ENCODE data around the gene MTSS2.

Gene MTSS2, protein sequence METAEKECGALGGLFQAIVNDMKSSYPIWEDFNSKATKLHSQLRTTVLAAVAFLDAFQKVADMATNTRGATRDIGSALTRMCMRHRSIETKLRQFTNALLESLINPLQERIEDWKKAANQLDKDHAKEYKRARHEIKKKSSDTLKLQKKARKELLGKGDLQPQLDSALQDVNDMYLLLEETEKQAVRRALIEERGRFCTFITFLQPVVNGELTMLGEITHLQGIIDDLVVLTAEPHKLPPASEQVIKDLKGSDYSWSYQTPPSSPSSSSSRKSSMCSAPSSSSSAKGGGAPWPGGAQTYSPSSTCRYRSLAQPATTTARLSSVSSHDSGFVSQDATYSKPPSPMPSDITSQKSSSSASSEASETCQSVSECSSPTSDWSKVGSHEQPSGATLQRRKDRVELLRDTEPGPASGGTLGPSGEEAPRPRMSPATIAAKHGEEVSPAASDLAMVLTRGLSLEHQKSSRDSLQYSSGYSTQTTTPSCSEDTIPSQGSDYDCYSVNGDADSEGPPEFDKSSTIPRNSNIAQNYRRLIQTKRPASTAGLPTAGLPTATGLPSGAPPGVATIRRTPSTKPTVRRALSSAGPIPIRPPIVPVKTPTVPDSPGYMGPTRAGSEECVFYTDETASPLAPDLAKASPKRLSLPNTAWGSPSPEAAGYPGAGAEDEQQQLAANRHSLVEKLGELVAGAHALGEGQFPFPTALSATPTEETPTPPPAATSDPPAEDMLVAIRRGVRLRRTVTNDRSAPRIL

DNA sequence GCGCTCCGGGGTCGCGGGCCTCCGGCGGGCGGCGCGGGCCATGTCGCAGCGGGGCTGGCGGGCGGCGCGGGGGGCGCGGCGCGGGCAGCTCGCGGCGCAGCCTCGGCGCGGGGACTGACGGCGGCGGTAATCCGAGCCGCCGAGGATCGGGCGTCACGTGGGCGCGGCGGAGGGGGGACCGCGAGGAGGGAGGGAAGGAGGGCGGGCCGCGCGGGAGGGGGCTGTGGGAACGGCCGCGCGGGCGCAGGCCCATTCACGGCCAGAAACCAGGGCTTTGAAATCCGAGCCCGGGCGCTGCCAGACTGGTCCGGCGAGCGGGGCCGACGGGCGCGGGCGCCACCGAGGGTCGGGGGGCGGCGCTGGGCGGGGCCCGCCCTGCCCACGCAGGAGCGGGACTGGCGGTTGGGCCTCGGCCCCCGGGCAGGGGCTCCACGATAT is at the start of gene MTSS2:
MTSS2 (minus strand) TSS at position 116 of the 438 bp plus-strand sequence. CDS start 262 bp downstream, outside the sequence.
- peak; percentile 27 for DNase-seq

DNA sequence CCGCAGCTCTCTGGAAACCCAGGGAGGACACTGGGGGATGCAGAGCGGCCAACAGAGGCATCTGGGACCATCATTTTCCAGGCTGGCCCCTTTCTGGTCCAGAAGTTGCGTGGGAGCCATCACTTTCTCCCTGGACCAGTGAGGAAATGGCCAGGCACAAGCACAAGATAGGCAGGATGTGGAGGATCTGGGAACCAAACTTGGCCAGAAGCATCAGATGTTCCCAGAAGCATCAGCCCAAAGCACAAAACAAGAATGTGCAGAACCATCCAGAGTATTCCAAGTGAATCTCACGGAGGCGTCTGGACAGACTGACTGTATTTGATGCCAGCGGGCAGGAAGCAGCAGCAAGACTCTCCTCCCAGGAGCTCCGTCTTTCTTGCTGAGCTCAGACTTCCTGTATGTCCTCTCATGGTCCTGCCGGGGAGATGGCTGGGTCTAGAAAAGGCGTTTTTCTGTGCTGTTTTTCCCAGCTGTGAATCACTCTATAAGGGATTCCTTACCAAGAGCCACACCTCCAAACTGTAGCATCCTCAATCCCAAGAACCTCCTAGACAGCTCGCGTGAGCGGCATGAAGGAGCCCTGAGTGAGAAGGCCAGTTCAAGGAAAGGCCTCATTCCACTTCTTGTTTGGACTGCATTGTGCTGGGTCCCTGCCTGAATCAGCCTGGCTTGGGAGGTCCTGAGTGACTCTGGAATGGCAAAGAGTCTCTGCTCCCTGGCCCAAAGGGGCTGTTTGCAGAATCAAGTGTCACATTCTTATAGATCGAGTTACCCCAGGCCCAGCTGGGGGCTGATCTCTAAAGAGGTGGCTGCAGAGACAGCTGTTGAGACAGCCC is 49.5 kb upstream of the MTSS2 start:
- DNase-seq = no peak

GRCh38 chr16:70734522-70735095 is 48.8 kb upstream of the MTSS2 start:
- DNase-seq = no peak

GRCh38 chr16:70730944-70731343 is 45.1 kb upstream of the MTSS2 start:
- peak; percentile 60 for DNase-seq

GRCh38 chr16:70730031-70730430 is 44.2 kb upstream of the MTSS2 start:
- DNase-seq = peak; percentile 54

DNA sequence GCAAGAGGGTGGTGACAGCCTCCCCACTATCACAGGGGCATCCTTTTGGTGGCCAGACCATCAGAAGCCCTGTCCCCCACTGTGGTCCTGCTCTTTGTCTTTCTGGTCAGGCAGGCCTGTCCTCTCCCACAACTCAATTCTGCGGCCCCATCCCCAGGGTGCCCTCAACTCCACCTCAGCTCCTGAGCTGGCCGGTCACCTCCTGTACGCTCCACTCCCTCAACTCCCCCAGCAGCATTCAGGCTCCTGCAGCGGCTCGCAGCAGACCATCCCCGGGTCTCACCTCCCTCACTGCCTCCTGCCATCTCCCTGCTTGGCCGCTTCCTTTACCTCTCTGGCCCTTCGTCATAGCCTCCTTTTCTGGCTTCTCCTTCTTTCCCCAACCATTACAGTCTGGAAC is 43.4 kb upstream of the MTSS2 start:
- DNase-seq = no peak

GRCh38 chr16:70728150-70728549 is 42.3 kb upstream of the MTSS2 start:
- DNase-seq = no peak

DNA sequence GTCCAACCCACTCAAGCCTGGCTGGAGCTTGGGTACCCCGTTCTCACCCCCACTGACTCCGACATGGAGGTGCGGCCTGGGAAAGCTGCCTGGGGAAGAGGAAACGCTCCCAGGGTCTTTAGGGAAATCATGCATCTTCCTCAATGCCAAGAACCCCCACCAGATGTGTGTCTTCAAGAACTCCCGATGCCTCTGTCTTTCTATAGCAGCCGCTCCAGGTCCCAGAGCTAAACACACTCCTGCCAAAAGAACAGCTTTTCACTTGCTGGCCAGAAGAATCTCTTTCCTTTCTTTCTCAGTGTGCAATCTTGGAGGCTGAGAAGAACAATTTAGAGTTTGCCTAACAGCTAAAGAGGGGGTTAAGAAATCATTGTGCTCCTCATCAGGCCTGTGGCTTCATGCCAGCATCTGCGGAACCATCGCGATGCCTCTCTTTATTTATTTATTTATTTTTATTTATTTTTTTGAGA is 41.1 kb upstream of the MTSS2 start:
- no peak for DNase-seq

- no peak for DNase-seq
Measured at GRCh38 chr16:70725912-70726828, 40.3 kb upstream of the MTSS2 start.

DNA sequence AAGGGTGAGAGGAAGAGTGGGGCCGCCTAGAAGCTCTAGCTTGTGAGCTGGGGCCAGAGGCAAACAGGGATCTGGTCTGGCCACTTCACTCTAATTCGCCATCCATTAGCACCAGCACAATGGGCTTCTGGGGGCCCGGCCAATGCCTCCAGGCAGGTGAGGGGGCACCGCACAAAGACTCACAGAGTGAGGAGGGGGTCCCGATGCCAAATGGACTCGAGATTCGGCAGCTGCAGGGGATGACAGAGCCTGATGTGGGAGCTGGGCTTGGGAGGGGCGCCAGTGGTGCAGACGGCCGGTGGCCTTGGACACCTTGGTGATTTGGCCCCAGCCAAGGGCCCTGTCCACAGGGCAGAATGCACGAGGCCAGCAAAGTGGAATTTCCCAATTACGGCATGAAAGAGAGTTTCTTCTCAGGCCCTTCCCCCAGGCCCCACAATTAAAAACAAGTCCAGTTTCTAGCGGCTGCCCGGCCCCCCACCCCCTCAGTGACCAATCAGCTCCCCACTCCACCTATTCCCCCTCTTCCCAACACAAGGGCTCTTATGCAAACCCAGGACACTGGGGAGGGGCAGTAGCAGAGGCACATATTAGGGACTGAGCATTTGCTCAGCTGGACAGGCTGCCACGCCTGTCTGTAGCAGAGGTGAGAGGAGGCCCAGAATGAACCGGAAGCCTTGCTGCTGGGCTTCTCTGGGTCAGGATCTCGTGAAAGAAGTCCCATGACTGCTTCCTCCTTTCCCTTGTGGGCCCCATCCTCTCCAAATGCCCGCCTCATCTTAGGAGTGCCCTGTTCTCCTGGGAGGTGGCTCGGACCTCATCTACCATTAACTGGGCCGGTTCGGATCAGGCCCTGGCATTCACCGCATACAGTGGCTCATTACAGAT is 39.4 kb upstream of the MTSS2 start:
- DNase-seq = no peak

DNA sequence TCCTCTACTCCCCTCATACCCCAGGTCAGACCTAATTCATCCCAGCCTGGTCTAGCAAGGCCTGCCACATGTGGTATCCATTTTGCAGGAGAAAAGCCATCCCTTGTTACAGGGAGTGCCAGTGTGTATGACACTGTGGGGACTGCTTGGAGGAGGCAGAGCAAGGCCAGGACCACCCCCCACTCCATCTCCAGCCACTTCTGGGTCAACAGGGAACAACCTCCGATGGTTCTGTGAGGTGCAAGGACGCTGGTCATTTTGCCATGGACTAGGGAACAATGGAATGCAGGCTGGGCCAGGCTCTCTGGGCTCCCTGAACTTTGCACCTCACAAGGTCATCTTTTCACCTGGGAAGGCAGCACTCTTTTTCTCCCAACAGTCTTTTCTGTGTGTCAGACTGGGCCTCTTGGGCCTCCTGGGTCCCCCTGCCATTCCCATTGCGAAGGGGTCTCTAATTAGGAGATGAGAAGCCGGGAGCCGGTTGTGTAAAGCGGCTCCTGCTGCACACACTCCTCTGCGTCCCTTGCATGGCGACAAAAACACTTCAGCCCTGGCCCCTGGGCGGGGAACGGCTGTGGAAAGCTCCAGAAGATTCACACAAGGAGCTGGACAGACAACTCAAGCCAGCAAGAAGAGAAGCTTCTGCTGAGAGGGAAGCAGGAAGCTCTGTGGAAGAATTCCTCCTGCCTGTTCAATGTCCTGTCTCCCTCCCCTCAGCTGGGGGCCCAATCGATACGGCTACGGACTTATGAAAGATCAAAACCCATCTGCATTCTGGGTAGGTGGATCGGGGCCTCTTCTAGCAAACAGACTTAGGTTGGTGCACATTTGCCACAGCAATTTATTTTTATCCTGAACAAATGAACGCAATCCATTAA is 38.5 kb upstream of the MTSS2 start:
- no peak for DNase-seq

- DNase-seq = no peak
Measured at GRCh38 chr16:70723740-70724145, 37.9 kb upstream of the MTSS2 start.

DNA sequence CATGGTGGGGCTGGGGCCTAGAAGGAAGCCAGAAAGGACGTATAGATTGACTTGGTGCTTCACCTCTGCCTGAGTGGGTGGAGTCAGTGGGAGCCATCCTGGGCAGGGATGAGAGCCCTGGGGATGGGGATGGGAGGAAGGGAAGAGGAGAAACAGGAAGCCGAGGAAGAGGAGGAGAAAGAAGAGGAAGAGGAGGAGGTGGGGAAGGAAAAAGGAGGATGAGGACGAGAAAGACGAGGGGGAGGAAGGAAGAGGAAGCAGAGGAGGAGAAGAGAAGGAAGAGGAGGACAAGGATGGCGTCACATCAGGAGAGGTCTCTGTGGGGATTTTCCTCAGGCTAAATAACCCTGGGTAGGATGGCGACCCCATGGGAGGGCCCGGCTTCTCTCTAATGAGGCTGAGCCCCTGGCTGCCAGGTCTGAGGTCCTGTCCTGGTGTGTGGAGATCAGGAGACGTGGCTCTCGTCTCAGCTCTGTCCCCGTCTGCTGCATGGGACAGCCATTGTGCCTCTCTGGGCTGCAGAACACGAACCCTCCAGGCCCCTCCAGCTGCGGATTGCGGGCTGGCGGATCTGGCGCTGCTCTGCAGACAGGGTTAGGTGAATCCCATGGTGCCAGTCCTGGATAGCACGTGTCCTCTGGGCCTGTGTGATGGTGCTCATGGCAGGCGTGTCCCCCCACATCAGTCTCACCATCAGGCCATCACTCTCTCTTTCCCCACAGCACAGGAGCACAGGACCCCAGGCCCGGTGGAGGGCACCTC is 35.5 kb upstream of the MTSS2 start:
- DNase-seq = no peak

DNA sequence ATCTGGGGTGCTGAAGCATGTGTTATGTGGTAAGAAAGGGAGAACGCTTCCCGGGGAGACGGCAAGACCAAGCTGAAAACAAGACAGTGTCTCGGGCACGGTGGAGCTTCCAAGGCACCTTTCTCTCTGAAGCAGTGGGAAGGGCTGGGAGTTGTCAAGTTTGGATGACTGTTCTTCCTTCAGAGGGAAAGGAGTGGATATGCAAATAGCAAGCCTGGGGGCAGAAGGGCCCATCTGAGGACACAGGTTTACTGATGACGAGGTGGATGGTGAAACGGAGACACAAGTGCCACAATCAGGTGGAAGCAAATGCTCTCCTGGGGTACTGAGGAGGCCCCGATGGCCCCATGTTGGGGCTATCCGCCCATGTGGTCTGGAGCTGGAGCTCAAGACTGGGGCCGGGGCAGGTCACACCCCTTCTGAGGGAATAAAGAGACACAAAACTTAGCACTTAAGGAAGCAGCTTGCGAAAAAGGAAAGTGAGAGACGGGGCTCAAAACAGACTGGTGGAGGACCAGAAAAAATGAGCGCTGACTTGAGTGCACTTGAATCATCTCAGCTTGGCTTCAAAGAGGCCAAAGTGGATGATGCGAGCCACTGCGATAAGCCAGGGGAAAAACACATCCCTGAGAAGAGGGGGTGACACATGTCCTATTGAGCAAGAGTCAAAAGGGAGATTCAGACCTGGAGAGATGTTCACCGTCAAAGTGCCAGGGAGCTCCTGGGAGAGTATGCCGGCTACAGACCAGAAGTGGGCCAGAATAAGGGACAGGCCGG is 34.8 kb upstream of the MTSS2 start:
- DNase-seq = no peak

- DNase-seq = no peak
Measured at GRCh38 chr16:70717065-70717464, 31.2 kb upstream of the MTSS2 start.

- DNase-seq = peak; percentile 61
Measured at GRCh38 chr16:70715860-70716357, 30.1 kb upstream of the MTSS2 start.

DNA sequence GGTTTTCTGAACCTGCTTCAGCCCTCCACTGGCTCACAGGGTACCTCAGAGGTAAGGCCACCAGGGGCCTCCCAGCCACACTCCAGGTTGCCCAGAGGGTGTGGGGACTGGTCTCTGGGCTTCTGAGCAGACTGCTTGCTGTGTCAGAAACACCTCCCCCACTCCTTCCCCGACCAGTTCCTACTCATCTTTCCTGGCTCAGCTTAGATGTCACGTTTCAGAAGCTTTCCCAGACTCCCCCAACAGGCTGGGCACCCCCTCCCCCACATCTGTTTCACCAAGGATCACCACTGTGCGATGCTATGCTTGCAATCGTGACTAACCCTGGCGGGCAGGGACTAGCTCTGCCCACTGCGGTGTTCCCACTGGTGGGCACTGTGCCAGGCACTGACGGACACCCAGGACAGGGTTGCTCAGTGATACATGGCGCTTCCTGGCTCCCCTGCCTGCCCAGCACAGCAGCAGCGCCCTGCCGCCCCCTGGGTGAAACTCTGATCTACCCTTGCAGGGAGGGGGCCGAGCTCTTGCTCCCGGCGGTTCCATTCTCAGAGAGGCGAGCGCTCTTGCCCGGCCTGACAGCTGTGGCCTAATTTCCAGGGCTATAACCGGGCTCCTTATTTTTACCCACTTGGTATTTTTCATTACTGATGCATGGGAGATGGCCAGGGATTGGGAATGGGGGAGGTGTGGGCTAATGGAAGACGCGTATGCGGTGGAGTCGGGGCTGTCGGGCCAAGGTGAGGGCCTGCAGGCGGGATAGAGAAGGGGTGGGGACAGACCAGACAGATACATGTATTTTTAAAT is 29.4 kb upstream of the MTSS2 start:
- peak; percentile 44 for DNase-seq

Data from NCI-H1694 treated with DMSO at 0.1 percent for 48 hours (cell line).